Common myeloid progenitor, CD34-positive (primary cell): ENCODE results near the gene OSBP2.

Experiments used
- CTCF ChIA-PET: fragments of 350-600 bp; sonication (Branson Sonifier 250); formaldehyde crosslinking; loops from one replicate; lab custom pipeline; 2021; ENCODE audit warnings: antibody characterized with exemption; lab: Charles Lee
- POLR2A ChIA-PET: fragments of 350-600 bp; sonication (Branson Sonifier 250); formaldehyde crosslinking; loops from one replicate; lab custom pipeline; 2021; ENCODE audit warnings: antibody characterized with exemption; lab: Charles Lee
- DNase-seq, 3 donors: peaks; one replicate each; pipeline versions ENCODE4 v3.0.0 to v3.0.0-alpha.2; 2013
- H3K27ac ChIP-seq, 2 experiments: 1 replicate in 1 of 2; 2 replicates in 1 of 2; pipeline ENCODE4 v1.7.0; 2013; ENCODE audit warnings: inconsistent platforms in 2 of 2, low read length in 2 of 2, mild to moderate bottlenecking in 2 of 2, low read depth in 1 of 2, moderate library complexity in 1 of 2; ENCODE audit not compliant: severe bottlenecking in 2 of 2, insufficient read depth in 1 of 2, poor library complexity in 1 of 2
- H3K27me3 ChIP-seq, 5 experiments: replicated peaks in 2 of 5; 1 replicate in 3 of 5; 2 replicates in 2 of 5; pipeline versions ENCODE4 v1.6.1 to v1.7.0; 2013; ENCODE audit warnings: low read length in 4 of 5, mild to moderate bottlenecking in 2 of 5, moderate library complexity in 2 of 5, inconsistent platforms in 1 of 5; ENCODE audit not compliant: insufficient read depth in 5 of 5, control insufficient read depth in 4 of 5
- H3K36me3 ChIP-seq, 4 experiments: 1 replicate in 2 of 4; 2 replicates in 2 of 4; pipeline versions ENCODE4 v1.6.1 to v1.7.0; 2013; ENCODE audit warnings: low read length in 3 of 4, control low read depth in 1 of 4, mild to moderate bottlenecking in 1 of 4; ENCODE audit not compliant: control insufficient read depth in 4 of 4, insufficient read depth in 4 of 4
- H3K4me1 ChIP-seq, 4 experiments: 1 replicate in 3 of 4; 2 replicates in 1 of 4; pipeline versions ENCODE4 v1.6.1 to v1.7.1; 2013; ENCODE audit warnings: low read length in 3 of 4, mild to moderate bottlenecking in 3 of 4, control low read depth in 1 of 4, inconsistent platforms in 1 of 4, moderate library complexity in 1 of 4; ENCODE audit not compliant: control insufficient read depth in 4 of 4, insufficient read depth in 4 of 4; ENCODE audit errors: control extremely low read depth in 1 of 4
- H3K4me3 ChIP-seq, 7 experiments: 1 replicate in 4 of 7; 2 replicates in 3 of 7; pipeline versions ENCODE4 v1.5.1 to v1.7.0; 2013; ENCODE audit warnings: mild to moderate bottlenecking in 7 of 7, low read length in 6 of 7, moderate library complexity in 6 of 7, inconsistent platforms in 2 of 7, low read depth in 2 of 7, control low read depth in 1 of 7; ENCODE audit not compliant: insufficient read depth in 4 of 7, control insufficient read depth in 1 of 7; ENCODE audit errors: extremely low read depth in 1 of 7
- H3K9me3 ChIP-seq, 5 experiments: 1 replicate in 4 of 5; 2 replicates in 1 of 5; pipeline versions ENCODE4 v1.6.1 to v1.7.1; 2013; ENCODE audit warnings: low read length in 4 of 5, mild to moderate bottlenecking in 2 of 5, inconsistent platforms in 1 of 5, low read depth in 1 of 5, moderate library complexity in 1 of 5; ENCODE audit not compliant: control insufficient read depth in 4 of 5, insufficient read depth in 2 of 5; ENCODE audit errors: control extremely low read depth in 1 of 5
- WGBS: methylation state at CpG from one replicate; pipeline ENCODE4 v1.1.5; 2013; ENCODE audit not compliant: insufficient coverage; 5-methylcytosine and 5-hydroxymethylcytosine counted together

OSBP2 gene

DNA sequence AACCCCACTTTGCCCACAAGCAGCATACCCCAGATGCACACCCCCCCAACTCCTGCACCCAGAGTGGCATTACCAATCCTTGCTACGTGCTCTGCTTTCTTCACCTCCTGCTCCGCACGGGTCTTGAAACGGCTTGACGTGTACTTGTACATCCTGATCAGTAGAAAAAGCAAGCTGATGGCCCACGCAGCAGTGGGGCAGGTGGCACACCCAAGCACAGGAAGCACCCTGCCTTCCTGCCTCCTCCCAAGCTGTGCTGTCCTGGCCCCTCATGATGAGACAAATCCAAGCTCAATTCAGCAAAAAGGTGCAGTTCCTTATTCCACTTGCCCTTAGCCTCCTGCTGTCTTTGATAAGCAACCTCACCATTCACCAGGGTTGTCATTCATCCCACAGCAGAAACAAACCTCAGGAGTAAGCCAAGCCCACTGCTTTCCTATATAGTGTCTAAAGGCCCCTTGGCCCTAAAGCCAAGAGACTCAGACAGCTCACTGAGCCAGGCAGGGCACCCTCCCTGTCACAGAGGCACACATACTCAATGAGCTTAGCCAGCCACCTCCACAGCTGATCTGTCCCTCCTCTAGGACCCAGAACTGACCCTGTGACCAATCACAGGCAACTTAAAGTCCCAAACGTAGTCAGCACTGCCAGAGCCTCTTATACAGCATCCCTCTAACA is 246.2 kb downstream of the OSBP2 start:
- H3K4me1 ChIP-seq = peaks cover 3 to 25% (median 10%) of the 10 kb centered on the region in 4 experiments
- H3K9me3 ChIP-seq = no peaks in the 10 kb centered on the region
- H3K36me3 ChIP-seq = peaks cover 21 to 91% (median 60%) of the 10 kb centered on the region in 4 experiments
- no peak overlapping the region for H3K4me3 ChIP-seq
- H3K27me3 ChIP-seq = no peaks in the 10 kb centered on the region
- CTCF ChIA-PET = interaction anchor here (1.0 to 2.4 kb wide), 4 partner anchors 15 to 333 kb away, joined by 3 to 6 read pairs (median 3); no protein-coding TSS in a partner anchor
- no peak overlapping the region for H3K27ac ChIP-seq
- peak in 2 of 3 donors; percentile 77 to 86 for DNase-seq
- POLR2A ChIA-PET = no interaction called here
- 55% methylated on average over 7 of the region's 7 CpGs for WGBS

GRCh38 chr22:30941363-30941740 is 246.7 kb downstream of the OSBP2 start:
- DNase-seq = peak in 2 of 3 donors; percentile 14 to 24
- 89% methylated on average over 9 of the region's 11 CpGs for WGBS
- ChIA-PET CTCF (interaction anchor here (1.1 to 2.4 kb wide), 2 partner anchors 15 to 332 kb away, joined by 3 to 6 read pairs; no protein-coding TSS in a partner anchor), POLR2A (no interaction called here)
- no peak overlapping the region for H3K27ac ChIP-seq
- peaks cover 19 to 92% (median 59%) of the 10 kb centered on the region in 4 experiments for H3K36me3 ChIP-seq
- no peaks in the 10 kb centered on the region for H3K9me3 ChIP-seq
- no peaks in the 10 kb centered on the region for H3K27me3 ChIP-seq
- no peak overlapping the region for H3K4me3 ChIP-seq
- H3K4me1 ChIP-seq = peaks cover 3 to 25% (median 10%) of the 10 kb centered on the region in 4 experiments

DNA sequence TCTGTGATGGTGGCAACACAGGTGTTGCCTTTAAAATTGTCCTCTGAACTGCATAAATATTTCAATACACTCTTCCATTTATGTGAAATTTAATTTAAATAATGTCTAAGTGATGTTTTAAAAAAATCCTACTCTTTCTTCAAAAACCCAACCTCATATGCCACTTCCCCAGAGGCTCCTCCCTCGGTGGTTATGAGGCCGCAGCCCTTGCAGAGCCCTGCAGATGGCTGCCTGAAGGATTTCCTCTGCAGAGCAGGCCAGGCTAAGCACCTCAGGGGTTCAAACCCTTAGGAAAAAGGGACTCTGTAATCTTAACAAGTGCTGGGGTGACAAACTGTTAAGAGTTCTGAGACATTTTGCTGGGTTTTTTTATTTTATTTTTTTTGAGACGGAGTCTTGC is 248.7 kb downstream of the OSBP2 start:
- no peak overlapping the region for H3K4me3 ChIP-seq
- peaks cover 15 to 92% (median 57%) of the 10 kb centered on the region in 4 experiments for H3K36me3 ChIP-seq
- CTCF ChIA-PET = interaction anchor here (1.1 kb wide), 1 partner anchor 24 kb away, joined by 5 read pairs; no protein-coding TSS in a partner anchor
- POLR2A ChIA-PET = no interaction called here
- peak in 2 of 3 donors; percentile 80 to 84 for DNase-seq
- WGBS = 0% methylated on average over 1 of the region's 3 CpGs
- peaks cover 3 to 27% (median 10%) of the 10 kb centered on the region in 4 experiments for H3K4me1 ChIP-seq
- no peak overlapping the region for H3K27ac ChIP-seq
- no peaks in the 10 kb centered on the region for H3K27me3 ChIP-seq
- no peaks in the 10 kb centered on the region for H3K9me3 ChIP-seq

- H3K9me3 ChIP-seq = no peaks in the 10 kb centered on the region
- peaks cover 14 to 91% (median 58%) of the 10 kb centered on the region in 4 experiments for H3K36me3 ChIP-seq
- no peak overlapping the region for H3K4me3 ChIP-seq
- 89% methylated on average over 1 of the region's 4 CpGs for WGBS
- ChIA-PET POLR2A (no interaction called here), CTCF (interaction anchor here (1.2 to 3.5 kb wide), 8 partner anchors 14 to 285 kb away, joined by 3 to 48 read pairs (median 5); partner anchors contain the start of gene SMTN)
- no peak for DNase-seq
- no peak overlapping the region for H3K27ac ChIP-seq
- no peaks in the 10 kb centered on the region for H3K27me3 ChIP-seq
- peaks cover 3 to 27% (median 10%) of the 10 kb centered on the region in 4 experiments for H3K4me1 ChIP-seq
These were observed 250.3 kb downstream of the OSBP2 start for GRCh38 chr22:30944986-30945385.

DNA sequence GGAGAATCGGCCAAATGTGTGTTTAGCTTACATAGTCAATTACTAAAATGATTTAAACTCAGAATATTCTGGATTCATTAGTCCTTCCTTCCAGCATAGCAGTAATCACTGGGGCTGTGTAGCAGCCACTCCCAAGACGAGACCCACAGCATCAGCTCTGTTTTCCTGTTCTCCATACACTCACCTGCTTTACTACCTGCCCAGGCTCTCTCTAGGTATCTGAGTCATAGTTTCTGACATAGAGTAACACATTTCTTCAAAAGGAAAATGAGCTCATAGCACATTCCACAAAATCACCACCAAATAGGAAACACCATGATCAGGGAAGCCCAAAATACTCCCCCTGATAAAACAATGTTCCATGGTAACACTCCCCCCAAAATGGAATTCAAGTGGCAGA is 251.0 kb downstream of the OSBP2 start:
- Histone ChIP-seq H3K36me3 (peaks cover 16 to 91% (median 57%) of the 10 kb centered on the region in 4 experiments), H3K27ac (no peak overlapping the region), H3K27me3 (no peaks in the 10 kb centered on the region), H3K4me3 (no peak overlapping the region), H3K9me3 (no peaks in the 10 kb centered on the region), H3K4me1 (peaks cover 0 to 23% (median 9%) of the 10 kb centered on the region in 4 experiments)
- DNase-seq = no peak
- 100% methylated on average over 1 of the region's 2 CpGs for WGBS
- POLR2A ChIA-PET = no interaction called here
- CTCF ChIA-PET = interaction anchor here (0.7 to 3.5 kb wide), 11 partner anchors 15 to 285 kb away, joined by 3 to 48 read pairs (median 4); partner anchors contain the start of genes INPP5J and SMTN

GRCh38 chr22:30946354-30946753 is 251.7 kb downstream of the OSBP2 start:
- WGBS = 76% methylated on average over 6 of the region's 7 CpGs
- ChIA-PET POLR2A (no interaction called here), CTCF (interaction anchor here (0.8 to 3.5 kb wide), 12 partner anchors 16 to 285 kb away, joined by 3 to 48 read pairs (median 4); partner anchors contain the start of gene SMTN)
- H3K36me3 ChIP-seq = peaks cover 18 to 91% (median 57%) of the 10 kb centered on the region in 4 experiments
- H3K27me3 ChIP-seq = no peaks in the 10 kb centered on the region
- H3K4me3 ChIP-seq = no peak overlapping the region
- H3K27ac ChIP-seq = no peak overlapping the region
- peaks cover 0 to 16% (median 4%) of the 10 kb centered on the region in 4 experiments for H3K4me1 ChIP-seq
- H3K9me3 ChIP-seq = no peaks in the 10 kb centered on the region
- no peak for DNase-seq
